ENCODE data around the gene TMEM151A. TPM values are rescaled to one million over a fixed set of nuclear protein-coding genes. Genes with fewer than 3 reads are reported as not detected.
A peak's percentile ranks its signal among the peaks of the same experiment; 100 is the strongest.

TMEM151A gene
- total RNA-seq, 1 donor from 2014 or later: not detected

DNA sequence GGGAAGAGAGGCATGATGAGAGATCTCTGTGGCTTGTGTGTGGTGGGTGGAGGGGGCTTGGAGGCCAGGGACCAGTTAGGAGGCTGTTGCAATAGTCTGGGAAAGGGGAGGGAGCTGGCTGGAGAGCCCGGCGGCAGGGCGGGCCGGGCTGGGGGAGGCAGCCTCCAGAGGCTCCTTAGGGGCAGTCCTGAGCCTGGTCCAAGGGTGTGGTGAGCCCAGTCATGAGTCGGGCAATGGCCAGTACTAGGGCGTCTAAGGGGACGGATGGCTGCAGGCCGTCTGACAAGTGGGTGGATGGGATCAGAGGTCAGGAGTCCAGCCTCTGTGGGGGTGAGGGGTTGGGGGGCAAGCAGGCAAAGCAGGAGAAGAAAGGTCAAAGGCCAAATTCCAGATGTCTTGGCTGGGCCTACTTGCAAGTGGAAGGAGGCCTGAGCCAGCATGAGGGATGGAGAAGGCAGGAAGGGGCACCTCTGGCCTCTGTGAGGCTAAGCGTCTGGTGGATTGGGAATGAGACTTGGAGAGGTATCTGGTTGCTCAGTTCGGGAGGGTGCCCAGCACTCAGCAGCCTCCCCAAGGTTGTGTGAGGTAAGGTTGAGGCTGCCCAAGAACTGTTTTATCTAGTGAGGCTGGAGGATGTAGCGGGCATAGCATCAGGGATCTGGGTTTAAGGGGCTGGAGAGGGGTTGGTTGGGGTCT is 31.2 kb downstream of the TMEM151A start:
- Histone ChIP-seq H3K36me3 (no peaks in the 10 kb centered on the region), H3F3A (ENCODE audit: low read depth) (no peaks in the 10 kb centered on the region), H3K9ac (no peak overlapping the region), H3K4me3 (no peak overlapping the region), H3K27ac (no peak overlapping the region), H3K27me3 (no peaks in the 10 kb centered on the region), H3K79me2 (ENCODE audit: low read depth) (no peaks in the 10 kb centered on the region), H2AFZ (replicated peaks) (no peak overlapping the region), H3K4me1 (peaks cover 13% of the 10 kb centered on the region), H4K20me1 (ENCODE audit: low read depth) (no peaks in the 10 kb centered on the region), H3K4me2 (no peak overlapping the region), H3K9me3 (ENCODE audit: low read depth) (no peaks in the 10 kb centered on the region)
- Mint-ChIP-seq H3K36me3 (no peaks in the 10 kb centered on the region), H3K9me3 (peaks cover 12% of the 10 kb centered on the region), H3K27ac (peak overlapping the region; percentile 46), H3K4me1 (peaks cover 59% of the 10 kb centered on the region), H3K4me3 (peak overlapping the region; percentile 26), H3K27me3 (ENCODE audit: insufficient read depth, low read depth) (peaks cover 27% of the 10 kb centered on the region)
- TF ChIP-seq EZH2 (IDR thresholded peaks at IDR 0.05) (no peak), CTCF (IDR thresholded peaks at IDR 0.05) (no peak), EZH2phosphoT487 (IDR thresholded peaks at IDR 0.05) (no peak)
- no peak for DNase-seq (ENCODE audit: low spot score)

DNA sequence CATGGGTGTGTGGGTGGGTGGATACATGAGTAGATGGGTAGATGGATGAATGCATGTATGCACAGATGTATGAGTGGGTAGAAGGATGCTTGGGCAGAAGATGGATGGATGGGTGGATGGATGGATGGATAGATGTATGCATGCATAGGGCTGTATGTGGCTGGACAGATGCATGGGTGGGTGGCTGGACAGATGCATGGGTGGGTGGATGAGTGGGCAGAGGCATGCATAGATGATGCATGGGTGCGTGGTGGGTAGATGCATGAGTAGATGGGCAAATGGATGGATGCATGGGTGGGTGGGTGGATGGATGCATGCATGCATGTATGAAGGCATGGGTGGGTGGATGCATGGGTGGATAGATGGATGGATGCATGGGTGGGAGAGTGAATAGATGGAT is 32.0 kb downstream of the TMEM151A start:
- H3K4me1 Mint-ChIP-seq: peaks cover 59% of the 10 kb centered on the region
- no peak for DNase-seq (ENCODE audit: low spot score)
- Histone ChIP-seq H3K36me3 (no peaks in the 10 kb centered on the region), H3F3A (ENCODE audit: low read depth) (no peaks in the 10 kb centered on the region), H3K4me2 (no peak overlapping the region), H3K79me2 (ENCODE audit: low read depth) (no peaks in the 10 kb centered on the region), H3K4me3 (no peak overlapping the region), H4K20me1 (ENCODE audit: low read depth) (no peaks in the 10 kb centered on the region), H3K4me1 (peaks cover 10% of the 10 kb centered on the region), H3K9me3 (ENCODE audit: low read depth) (no peaks in the 10 kb centered on the region), H3K27me3 (peaks cover 3% of the 10 kb centered on the region), H3K27ac (no peak overlapping the region), H2AFZ (replicated peaks) (no peak overlapping the region), H3K9ac (no peak overlapping the region)
- H3K4me3 Mint-ChIP-seq: no peak overlapping the region
- H3K27ac Mint-ChIP-seq: no peak overlapping the region
- H3K36me3 Mint-ChIP-seq: no peaks in the 10 kb centered on the region
- peaks cover 11% of the 10 kb centered on the region for H3K9me3 Mint-ChIP-seq
- peaks cover 27% of the 10 kb centered on the region for H3K27me3 Mint-ChIP-seq (ENCODE audit: insufficient read depth, low read depth)
- TF ChIP-seq EZH2phosphoT487 (IDR thresholded peaks at IDR 0.05) (no peak), CTCF (IDR thresholded peaks at IDR 0.05) (no peak), EZH2 (IDR thresholded peaks at IDR 0.05) (no peak)

- H2AFZ ChIP-seq (replicated peaks): peak overlapping the region; percentile 70
- no peaks in the 10 kb centered on the region for H4K20me1 ChIP-seq (ENCODE audit: low read depth)
- Mint-ChIP-seq H3K9me3 (peaks cover 7% of the 10 kb centered on the region), H3K4me1 (peaks cover 54% of the 10 kb centered on the region), H3K4me3 (no peak overlapping the region), H3K27ac (peak overlapping the region; percentile 96), H3K27me3 (ENCODE audit: insufficient read depth, low read depth) (peaks cover 24% of the 10 kb centered on the region), H3K36me3 (no peaks in the 10 kb centered on the region)
- no peak overlapping the region for H3K9ac ChIP-seq
- H3F3A ChIP-seq (ENCODE audit: low read depth): no peaks in the 10 kb centered on the region
- peaks cover 11% of the 10 kb centered on the region for H3K4me1 ChIP-seq
- H3K36me3 ChIP-seq: no peaks in the 10 kb centered on the region
- no peak overlapping the region for H3K4me3 ChIP-seq
- peaks cover 3% of the 10 kb centered on the region for H3K27me3 ChIP-seq
- no peak for TF ChIP-seq EZH2phosphoT487 (IDR thresholded peaks at IDR 0.05)
- TF ChIP-seq EZH2 (IDR thresholded peaks at IDR 0.05): no peak
- TF ChIP-seq CTCF (IDR thresholded peaks at IDR 0.05): no peak
- H3K9me3 ChIP-seq (ENCODE audit: low read depth): no peaks in the 10 kb centered on the region
- DNase-seq (ENCODE audit: low spot score): no peak
- H3K4me2 ChIP-seq: peak overlapping the region; percentile 47
- H3K27ac ChIP-seq: no peak overlapping the region
- H3K79me2 ChIP-seq (ENCODE audit: low read depth): no peaks in the 10 kb centered on the region
These were observed 33.0 kb downstream of the TMEM151A start for GRCh38 chr11:66324664-66325063.

Measured in neural progenitor cell (in vitro differentiated cells).